ENCODE data around the gene PPAN. TPM values are rescaled to one million over a fixed set of nuclear protein-coding genes. Genes with fewer than 3 reads are reported as not detected.

PPAN gene, protein sequence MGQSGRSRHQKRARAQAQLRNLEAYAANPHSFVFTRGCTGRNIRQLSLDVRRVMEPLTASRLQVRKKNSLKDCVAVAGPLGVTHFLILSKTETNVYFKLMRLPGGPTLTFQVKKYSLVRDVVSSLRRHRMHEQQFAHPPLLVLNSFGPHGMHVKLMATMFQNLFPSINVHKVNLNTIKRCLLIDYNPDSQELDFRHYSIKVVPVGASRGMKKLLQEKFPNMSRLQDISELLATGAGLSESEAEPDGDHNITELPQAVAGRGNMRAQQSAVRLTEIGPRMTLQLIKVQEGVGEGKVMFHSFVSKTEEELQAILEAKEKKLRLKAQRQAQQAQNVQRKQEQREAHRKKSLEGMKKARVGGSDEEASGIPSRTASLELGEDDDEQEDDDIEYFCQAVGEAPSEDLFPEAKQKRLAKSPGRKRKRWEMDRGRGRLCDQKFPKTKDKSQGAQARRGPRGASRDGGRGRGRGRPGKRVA
- 41.3 TPM for polyA plus RNA-seq
- long read RNA-seq, donor 1, transcript PPAN-201 (12 exons, 1,657 nt) = major isoform, 9 of 9 reads
- long read RNA-seq, donor 1, partial matches to known transcripts = 0 of 9 reads
- long read RNA-seq, donor 1, other reads (novel, unspliced or antisense) = 0 of 9 reads
- long read RNA-seq, donor 2, transcript PPAN-201 (12 exons, 1,657 nt) = major isoform, 10 of 10 reads
- long read RNA-seq, donor 2, partial matches to known transcripts = 0 of 10 reads
- long read RNA-seq, donor 2, other reads (novel, unspliced or antisense) = 0 of 10 reads
- long read RNA-seq, donor 3 = 0 reads
- long read RNA-seq, donor 4, partial matches to known transcripts = 0 of 4 reads
- long read RNA-seq, donor 4, other reads (novel, unspliced or antisense) = 0 of 4 reads
- long read RNA-seq, donor 5, partial matches to known transcripts = 0 of 3 reads
- long read RNA-seq, donor 5, other reads (novel, unspliced or antisense) = 0 of 3 reads
- long read RNA-seq, donor 6, partial matches to known transcripts = 0 of 2 reads
- long read RNA-seq, donor 6, other reads (novel, unspliced or antisense) = 0 of 2 reads
- long read RNA-seq, donor 7, partial matches to known transcripts = 0 of 1 reads
- long read RNA-seq, donor 7, other reads (novel, unspliced or antisense) = 0 of 1 reads
- long read RNA-seq, donor 8, partial matches to known transcripts = 0 of 1 reads
- long read RNA-seq, donor 8, other reads (novel, unspliced or antisense) = 0 of 1 reads
- long read RNA-seq, donor 9, partial matches to known transcripts = 0 of 3 reads
- long read RNA-seq, donor 9, other reads (novel, unspliced or antisense) = 0 of 3 reads
- long read RNA-seq, donor 10, transcript PPAN-201 (12 exons, 1,657 nt) = major isoform, 6 of 7 reads
- long read RNA-seq, donor 10, partial matches to known transcripts = 0 of 7 reads
- long read RNA-seq, donor 10, other reads (novel, unspliced or antisense) = 0 of 7 reads
- long read RNA-seq, donor 11, transcript PPAN-201 (12 exons, 1,657 nt) = major isoform, 5 of 5 reads
- long read RNA-seq, donor 11, partial matches to known transcripts = 0 of 5 reads
- long read RNA-seq, donor 11, other reads (novel, unspliced or antisense) = 0 of 5 reads

DNA sequence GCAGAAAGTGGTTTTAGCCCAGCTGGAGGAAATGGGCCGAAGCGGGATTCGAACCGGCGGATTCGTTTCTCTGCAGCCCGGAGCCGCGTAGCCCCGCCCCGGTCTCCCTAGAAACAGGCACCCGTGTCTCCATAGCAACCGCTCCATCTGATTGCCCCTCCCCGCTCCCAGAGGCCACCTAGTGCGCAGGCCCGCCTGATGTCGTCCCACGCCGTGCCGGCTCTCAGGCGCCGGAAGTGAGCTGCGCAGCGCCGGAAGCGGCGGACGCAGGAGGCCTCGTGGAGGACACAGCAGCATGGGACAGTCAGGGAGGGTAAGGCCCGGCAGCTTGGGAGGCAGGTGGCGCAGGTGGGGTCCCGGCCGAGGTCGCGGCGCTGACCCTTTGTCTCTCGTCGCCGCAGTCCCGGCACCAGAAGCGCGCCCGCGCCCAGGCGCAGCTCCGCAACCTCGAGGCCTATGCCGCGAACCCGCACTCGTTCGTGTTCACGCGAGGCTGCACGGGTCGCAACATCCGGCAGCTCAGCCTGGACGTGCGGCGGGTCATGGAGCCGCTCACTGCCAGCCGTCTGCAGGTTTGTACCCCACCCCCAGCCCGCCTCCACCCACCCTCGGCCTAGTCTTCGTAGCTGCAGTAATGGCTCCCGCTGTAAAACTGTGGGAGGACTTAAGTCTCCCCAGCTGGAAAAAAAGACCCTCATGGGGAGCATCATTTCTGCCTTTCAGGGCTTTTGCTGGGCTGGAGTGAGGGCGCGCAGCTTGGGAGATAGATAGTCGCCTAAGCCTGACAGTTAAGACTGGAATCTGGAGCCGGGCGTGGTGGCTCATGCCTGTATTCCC is at the start of gene PPAN:
Gene PPAN, plus strand, starts transcription at position 263 of the 837 bp plus-strand sequence. Its CDS starts 33 bp downstream, at position 296.
- Histone ChIP-seq H3K4me3 (ENCODE audit: low read length) (peak within 1 kb of the TSS; percentile 57), H3K27me3 (ENCODE audit: control insufficient read depth, insufficient read depth, low read length) (no peaks in the 10 kb centered on the region), H3K9me3 (ENCODE audit: control insufficient read depth, low read depth, low read length) (no peaks in the 10 kb centered on the region), H3K27ac (ENCODE audit: low read length) (peak within 1 kb of the TSS; percentile 79), H3K36me3 (ENCODE audit: control insufficient read depth, insufficient read depth, low read length) (peaks cover 39% of the 10 kb centered on the region), H3K4me1 (ENCODE audit: control insufficient read depth, insufficient read depth, low read length) (peaks cover 12% of the 10 kb centered on the region)
- no CpG with 5 or more reads among the region's 71 CpGs for WGBS (ENCODE audit: insufficient coverage, low lambda C conversion rate)
- peak; percentile 97 to 98 for DNase-seq

DNA sequence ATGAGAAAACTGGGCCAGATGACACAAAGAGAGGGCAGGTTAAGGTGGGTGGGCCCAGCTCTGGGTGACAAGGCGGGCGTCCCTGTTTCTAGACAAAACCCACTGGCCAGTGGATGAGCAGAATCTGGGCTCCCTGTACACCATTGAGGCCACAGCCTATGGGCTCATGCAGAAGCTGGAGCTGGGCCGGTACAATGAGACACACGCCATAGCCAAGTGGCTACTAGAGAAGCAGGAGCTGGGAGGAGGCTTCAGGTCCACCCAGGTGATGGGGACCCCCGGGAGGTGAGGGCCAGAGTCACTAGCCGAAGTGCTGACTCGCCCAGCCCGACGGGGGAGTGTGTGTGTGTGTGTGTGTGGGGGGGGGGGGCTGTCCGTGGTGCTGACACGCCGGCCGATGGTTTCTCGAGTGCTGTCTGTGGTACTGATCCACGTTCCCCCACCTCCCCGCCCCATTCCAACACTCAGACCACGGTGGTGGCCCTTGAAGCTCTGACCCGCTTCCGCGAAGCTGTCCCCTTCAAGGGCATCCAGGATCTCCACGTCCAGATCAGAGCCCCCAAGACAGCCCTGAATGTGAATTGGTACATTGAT is 44.3 kb upstream of the PPAN start:
- no peak overlapping the region for H3K27ac ChIP-seq (ENCODE audit: low read length)
- H3K4me1 ChIP-seq (ENCODE audit: control insufficient read depth, insufficient read depth, low read length) = no peaks in the 10 kb centered on the region
- WGBS (ENCODE audit: insufficient coverage, low lambda C conversion rate) = no CpG with 5 or more reads among the region's 21 CpGs
- no peak overlapping the region for H3K4me3 ChIP-seq (ENCODE audit: low read length)
- no peak for DNase-seq
- H3K9me3 ChIP-seq (ENCODE audit: control insufficient read depth, low read depth, low read length) = no peaks in the 10 kb centered on the region
- H3K36me3 ChIP-seq (ENCODE audit: control insufficient read depth, insufficient read depth, low read length) = no peaks in the 10 kb centered on the region
- no peaks in the 10 kb centered on the region for H3K27me3 ChIP-seq (ENCODE audit: control insufficient read depth, insufficient read depth, low read length)

DNA sequence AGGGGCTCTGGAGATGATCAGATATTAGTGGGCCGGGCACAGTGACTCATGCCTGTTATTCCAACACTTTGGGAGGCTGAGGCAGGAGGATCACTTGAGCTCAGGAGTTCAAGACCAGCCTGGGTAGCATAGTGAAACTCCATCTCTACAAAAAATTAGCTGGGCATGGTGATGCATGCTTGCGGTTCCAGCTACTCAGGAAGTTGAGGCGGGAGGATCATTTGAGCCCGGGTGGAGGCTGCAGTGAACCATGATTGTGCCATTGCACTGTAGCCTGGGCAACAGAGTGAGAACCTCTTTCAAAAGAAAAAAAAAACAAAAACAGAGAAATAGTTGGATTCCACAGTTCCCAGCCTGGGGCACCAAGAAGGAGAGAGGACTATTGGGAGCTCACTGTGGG is 38.0 kb upstream of the PPAN start:
- WGBS (ENCODE audit: insufficient coverage, low lambda C conversion rate) = no CpG with 5 or more reads among the region's 4 CpGs
- DNase-seq = no peak
- Histone ChIP-seq H3K4me1 (ENCODE audit: control insufficient read depth, insufficient read depth, low read length) (no peaks in the 10 kb centered on the region), H3K27me3 (ENCODE audit: control insufficient read depth, insufficient read depth, low read length) (no peaks in the 10 kb centered on the region), H3K36me3 (ENCODE audit: control insufficient read depth, insufficient read depth, low read length) (no peaks in the 10 kb centered on the region), H3K27ac (ENCODE audit: low read length) (no peak overlapping the region), H3K9me3 (ENCODE audit: control insufficient read depth, low read depth, low read length) (no peaks in the 10 kb centered on the region), H3K4me3 (ENCODE audit: low read length) (no peak overlapping the region)

DNA sequence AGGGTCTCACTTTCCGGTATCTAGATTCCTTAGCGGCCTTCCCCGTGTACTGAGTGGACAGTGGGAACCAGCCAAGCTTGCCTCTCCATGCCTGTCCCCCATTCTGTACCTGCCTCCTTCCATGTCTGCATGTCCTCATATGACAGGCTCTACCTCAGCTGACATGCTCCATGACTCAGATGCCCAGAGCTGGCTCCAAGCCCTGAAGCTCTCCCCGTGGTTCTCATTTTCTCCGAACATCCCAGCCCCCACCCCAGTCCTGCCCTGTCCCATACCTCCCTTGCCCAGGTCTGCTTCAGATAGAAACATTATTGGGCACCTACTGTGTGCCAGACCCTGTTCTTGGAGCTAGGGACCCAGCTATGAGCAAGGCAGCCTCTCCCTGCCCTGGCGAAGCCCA is 37.1 kb upstream of the PPAN start:
- H3K27ac ChIP-seq (ENCODE audit: low read length) = no peak overlapping the region
- no CpG with 5 or more reads among the region's 6 CpGs for WGBS (ENCODE audit: insufficient coverage, low lambda C conversion rate)
- DNase-seq = no peak
- H3K27me3 ChIP-seq (ENCODE audit: control insufficient read depth, insufficient read depth, low read length) = no peaks in the 10 kb centered on the region
- no peaks in the 10 kb centered on the region for H3K36me3 ChIP-seq (ENCODE audit: control insufficient read depth, insufficient read depth, low read length)
- no peak overlapping the region for H3K4me3 ChIP-seq (ENCODE audit: low read length)
- H3K4me1 ChIP-seq (ENCODE audit: control insufficient read depth, insufficient read depth, low read length) = no peaks in the 10 kb centered on the region
- H3K9me3 ChIP-seq (ENCODE audit: control insufficient read depth, low read depth, low read length) = no peaks in the 10 kb centered on the region

DNA sequence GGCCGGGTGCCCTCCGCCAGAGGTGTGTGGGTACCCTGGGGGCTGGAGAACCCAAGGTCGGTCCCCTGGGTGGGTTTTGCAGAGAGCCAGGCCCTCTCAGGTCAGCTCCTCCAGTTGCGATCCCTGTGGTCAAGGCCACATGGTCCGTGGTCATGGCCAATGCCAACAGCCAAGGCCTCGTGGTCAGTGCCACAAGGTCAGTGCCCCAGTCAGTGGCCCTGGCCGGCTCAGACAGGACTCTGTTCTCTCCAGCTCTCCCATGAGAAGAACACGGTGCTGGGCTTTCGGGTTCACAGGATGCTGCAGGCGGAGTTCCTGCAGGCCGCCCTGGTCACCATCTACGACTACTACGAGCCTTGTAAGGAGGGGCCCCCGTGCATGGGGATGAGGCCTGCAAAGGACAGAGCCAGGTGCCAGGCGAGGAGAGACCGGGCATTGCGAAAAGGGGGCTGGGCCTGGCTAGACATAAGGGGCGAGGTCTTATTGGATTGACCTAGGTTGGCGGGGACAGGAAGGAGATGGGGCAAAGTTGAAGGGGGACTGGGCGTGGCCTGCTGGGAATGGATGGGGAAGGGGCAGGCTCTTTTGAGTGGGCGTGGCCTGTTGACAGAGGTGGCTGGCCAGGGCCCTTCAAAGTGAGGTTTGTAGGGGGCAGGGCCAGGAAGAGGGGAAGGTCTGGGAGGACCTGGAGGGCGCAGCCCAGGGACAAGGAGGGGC is 35.3 kb upstream of the PPAN start:
- Histone ChIP-seq H3K4me1 (ENCODE audit: control insufficient read depth, insufficient read depth, low read length) (no peaks in the 10 kb centered on the region), H3K27me3 (ENCODE audit: control insufficient read depth, insufficient read depth, low read length) (no peaks in the 10 kb centered on the region), H3K27ac (ENCODE audit: low read length) (no peak overlapping the region), H3K36me3 (ENCODE audit: control insufficient read depth, insufficient read depth, low read length) (no peaks in the 10 kb centered on the region), H3K4me3 (ENCODE audit: low read length) (no peak overlapping the region), H3K9me3 (ENCODE audit: control insufficient read depth, low read depth, low read length) (no peaks in the 10 kb centered on the region)
- no peak for DNase-seq
- 62% methylated on average over 3 of the region's 22 CpGs for WGBS (ENCODE audit: insufficient coverage, low lambda C conversion rate)

DNA sequence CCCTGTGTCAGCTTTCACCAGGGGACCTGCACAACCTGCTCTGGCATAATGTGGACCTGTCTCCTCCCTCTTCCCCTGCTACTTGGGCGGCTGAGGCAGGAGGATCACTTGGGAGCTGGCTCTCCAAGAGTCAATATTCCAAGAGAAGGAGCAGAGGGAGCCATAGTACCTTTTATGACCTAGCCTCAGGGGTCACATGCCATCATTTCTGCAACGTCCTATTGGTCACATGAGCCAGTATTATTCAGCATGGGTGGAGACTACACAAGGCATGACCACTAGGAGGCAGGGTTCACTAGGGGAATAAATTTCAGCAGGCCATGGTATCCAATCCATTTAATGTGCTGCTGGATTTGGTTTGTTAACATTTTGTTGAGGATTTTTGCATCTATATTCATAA is 32.0 kb upstream of the PPAN start:
- no peak overlapping the region for H3K4me3 ChIP-seq (ENCODE audit: low read length)
- no CpG with 5 or more reads among the region's 2 CpGs for WGBS (ENCODE audit: insufficient coverage, low lambda C conversion rate)
- no peaks in the 10 kb centered on the region for H3K4me1 ChIP-seq (ENCODE audit: control insufficient read depth, insufficient read depth, low read length)
- H3K9me3 ChIP-seq (ENCODE audit: control insufficient read depth, low read depth, low read length) = peaks cover 3% of the 10 kb centered on the region
- no peaks in the 10 kb centered on the region for H3K36me3 ChIP-seq (ENCODE audit: control insufficient read depth, insufficient read depth, low read length)
- H3K27ac ChIP-seq (ENCODE audit: low read length) = no peak overlapping the region
- no peak for DNase-seq
- no peaks in the 10 kb centered on the region for H3K27me3 ChIP-seq (ENCODE audit: control insufficient read depth, insufficient read depth, low read length)

DNA sequence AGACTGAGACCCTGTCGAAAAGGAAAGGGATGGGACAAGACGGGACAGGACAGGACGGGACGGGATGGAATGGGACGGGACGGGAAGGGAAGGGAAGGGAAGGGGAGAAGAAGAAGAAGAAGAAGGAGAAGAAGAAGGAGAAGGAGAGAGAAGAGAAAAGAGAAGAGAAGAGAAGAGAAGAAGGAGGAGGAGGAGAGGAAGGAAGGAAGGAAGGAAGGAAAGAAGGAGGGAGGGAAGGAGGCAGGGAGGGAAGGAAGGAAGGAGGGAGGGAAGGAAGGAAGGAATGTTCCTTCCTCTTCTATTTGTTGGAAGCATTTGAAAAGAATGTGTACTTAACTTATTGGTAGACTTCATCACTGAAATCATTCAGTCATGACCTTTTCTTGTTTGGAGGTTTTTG is 29.6 kb upstream of the PPAN start:
- no peak overlapping the region for H3K27ac ChIP-seq (ENCODE audit: low read length)
- H3K27me3 ChIP-seq (ENCODE audit: control insufficient read depth, insufficient read depth, low read length) = no peaks in the 10 kb centered on the region
- WGBS (ENCODE audit: insufficient coverage, low lambda C conversion rate) = 75% methylated on average over 6 of the region's 6 CpGs
- H3K9me3 ChIP-seq (ENCODE audit: control insufficient read depth, low read depth, low read length) = peaks cover 3% of the 10 kb centered on the region
- H3K4me1 ChIP-seq (ENCODE audit: control insufficient read depth, insufficient read depth, low read length) = no peaks in the 10 kb centered on the region
- H3K36me3 ChIP-seq (ENCODE audit: control insufficient read depth, insufficient read depth, low read length) = no peaks in the 10 kb centered on the region
- H3K4me3 ChIP-seq (ENCODE audit: low read length) = no peak overlapping the region
- no peak for DNase-seq

DNA sequence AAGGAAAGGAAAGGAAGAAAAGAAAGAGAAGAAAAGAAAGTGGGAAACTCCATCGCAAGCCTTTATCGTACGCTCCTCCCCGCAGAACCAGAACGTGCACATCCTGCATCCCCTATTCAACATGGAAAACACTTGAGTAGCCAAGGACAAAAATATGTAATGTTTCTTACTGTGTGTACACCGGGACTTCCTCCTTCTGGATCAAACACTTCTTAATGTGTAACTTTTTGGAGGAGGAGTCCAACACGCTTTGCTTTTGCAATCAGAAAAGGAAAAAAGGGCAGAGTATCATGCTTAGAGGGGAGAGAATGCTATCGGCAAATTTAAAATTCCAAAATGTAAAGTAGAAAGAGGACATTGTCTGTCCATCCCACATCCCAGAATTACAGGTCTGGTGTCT is 27.8 kb upstream of the PPAN start:
- H3K27me3 ChIP-seq (ENCODE audit: control insufficient read depth, insufficient read depth, low read length) = no peaks in the 10 kb centered on the region
- no peaks in the 10 kb centered on the region for H3K36me3 ChIP-seq (ENCODE audit: control insufficient read depth, insufficient read depth, low read length)
- H3K9me3 ChIP-seq (ENCODE audit: control insufficient read depth, low read depth, low read length) = peaks cover 3% of the 10 kb centered on the region
- H3K4me3 ChIP-seq (ENCODE audit: low read length) = no peak overlapping the region
- DNase-seq = no peak
- H3K4me1 ChIP-seq (ENCODE audit: control insufficient read depth, insufficient read depth, low read length) = no peaks in the 10 kb centered on the region
- H3K27ac ChIP-seq (ENCODE audit: low read length) = no peak overlapping the region
- 43% methylated on average over 1 of the region's 8 CpGs for WGBS (ENCODE audit: insufficient coverage, low lambda C conversion rate)

Measured in large intestine (tissue), 12 donors.